IMR-90 (cell line): ENCODE results near the gene CAPN5. TPM values are rescaled to one million over a fixed set of nuclear protein-coding genes. Genes with fewer than 3 reads are reported as not detected.

Experiments used
- ATAC-seq: fragments of 200-7000 bp; cut with Tn5 transposase; 2 replicates; pipeline ENCODE4 v1.9.1; 2020; ENCODE audit warnings: low read depth, mild to moderate bottlenecking, moderate library complexity
- BruUV-seq: library from RNA; stranded (reverse); fragments of 400-500 nt; replicated peaks from 2 replicates; lab custom pipeline; 2021; lab: Mats Ljungman, UMichigan
- CTCF ChIA-PET: fragments of 300-600 bp; formaldehyde crosslinking; extraction: SDS; loops from one replicate; lab custom pipeline; 2021; ENCODE audit warnings: antibody characterized with exemption; lab: Yijun Ruan, JAX
- POLR2A ChIA-PET: fragments of 300-600 bp; sonication (Branson Sonifier 250); formaldehyde crosslinking; loops from one replicate; lab custom pipeline; 2022; ENCODE audit warnings: antibody characterized with exemption; ENCODE audit not compliant: unreplicated experiment; lab: Charles Lee
- DNase-seq: peaks from one replicate; pipeline ENCODE4 v3.0.0; 2013
- H2AFZ ChIP-seq: replicated peaks from 2 replicates; pipeline ENCODE3; 2013; ENCODE audit warnings: low read length, mild to moderate bottlenecking; ENCODE audit not compliant: poor library complexity
- H2AK5ac ChIP-seq: 2 replicates; pipeline ENCODE4 v1.6.1; 2013; ENCODE audit warnings: low read depth, low read length, inconsistent platforms
- H2AK9ac ChIP-seq: replicated peaks from 2 replicates; pipeline ENCODE3; 2013; ENCODE audit warnings: mild to moderate bottlenecking, low read depth, low read length, moderate library complexity; ENCODE audit not compliant: poor library complexity
- H2BK120ac ChIP-seq: 2 replicates; pipeline ENCODE4 v1.6.1; 2013; ENCODE audit warnings: low read depth, low read length, inconsistent platforms
- H2BK15ac ChIP-seq: 3 replicates; pipeline ENCODE4 v1.6.1; 2013; ENCODE audit warnings: low read depth, low read length, inconsistent platforms
- H2BK20ac ChIP-seq: 2 replicates; pipeline ENCODE4 v1.6.1; 2013; ENCODE audit warnings: low read depth, mild to moderate bottlenecking, inconsistent platforms, low read length, moderate library complexity
- H2BK5ac ChIP-seq: 2 replicates; pipeline ENCODE4 v1.6.1; 2013; ENCODE audit warnings: mild to moderate bottlenecking, low read depth, low read length, inconsistent platforms; ENCODE audit not compliant: poor library complexity, severe bottlenecking
- H3K14ac ChIP-seq: replicated peaks from 2 replicates; pipeline ENCODE4 v1.6.1; 2013; ENCODE audit warnings: low read depth, low read length, inconsistent platforms
- H3K18ac ChIP-seq: 2 replicates; pipeline ENCODE4 v1.6.1; 2013; ENCODE audit warnings: low read depth, low read length, control low read depth
- H3K23ac ChIP-seq: 2 replicates; pipeline ENCODE4 v1.6.1; 2013; ENCODE audit warnings: low read depth, low read length, inconsistent platforms
- H3K27ac ChIP-seq: 2 replicates; pipeline ENCODE4 v1.5.1; 2013; ENCODE audit warnings: mild to moderate bottlenecking, control low read depth, low read length; ENCODE audit not compliant: insufficient read depth
- H3K27me3 ChIP-seq: 2 replicates; pipeline ENCODE4 v1.6.1; 2013; ENCODE audit warnings: low read length; ENCODE audit not compliant: control insufficient read depth, insufficient read depth
- H3K36me3 ChIP-seq: 2 replicates; pipeline ENCODE4 v1.6.1; 2013; ENCODE audit warnings: low read length, mixed read lengths; ENCODE audit not compliant: control insufficient read depth, insufficient read depth
- H3K4ac ChIP-seq: 2 replicates; pipeline ENCODE4 v1.6.1; 2013; ENCODE audit warnings: low read depth, low read length, inconsistent platforms
- H3K4me1 ChIP-seq: 2 replicates; pipeline ENCODE4 v1.6.1; 2013; ENCODE audit warnings: low read length, mixed read lengths; ENCODE audit not compliant: control insufficient read depth, insufficient read depth
- H3K4me2 ChIP-seq: 2 replicates; pipeline ENCODE4 v1.6.1; 2013; ENCODE audit warnings: low read depth, mild to moderate bottlenecking, control low read depth, low read length, moderate library complexity
- H3K4me3 ChIP-seq: 2 replicates; pipeline ENCODE4 v1.5.1; 2013; ENCODE audit warnings: low read depth, mild to moderate bottlenecking, control low read depth, low read length, moderate library complexity; ENCODE audit not compliant: insufficient read depth
- H3K56ac ChIP-seq: 2 replicates; pipeline ENCODE4 v1.6.1; 2013; ENCODE audit warnings: low read length, inconsistent platforms; ENCODE audit not compliant: insufficient read depth; ENCODE audit errors: extremely low read depth
- H3K79me1 ChIP-seq, 2 experiments: 2 replicates each; pipeline ENCODE4 v1.6.1; 2013; ENCODE audit warnings: low read length in 2 of 2, inconsistent platforms in 1 of 2, low read depth in 1 of 2
- H3K9ac ChIP-seq: 2 replicates; pipeline ENCODE4 v1.6.1; 2013; ENCODE audit warnings: low read depth, low read length, control low read depth
- H3K9me1 ChIP-seq: 2 replicates; pipeline ENCODE4 v1.6.1; 2013; ENCODE audit warnings: low read length, inconsistent platforms; ENCODE audit not compliant: insufficient read depth
- H3K9me3 ChIP-seq: 2 replicates; pipeline ENCODE4 v1.6.1; 2013; ENCODE audit warnings: low read length; ENCODE audit not compliant: control insufficient read depth, insufficient read depth
- H4K20me1 ChIP-seq: 2 replicates; pipeline ENCODE4 v1.6.1; 2013; ENCODE audit warnings: low read length, inconsistent platforms; ENCODE audit not compliant: insufficient read depth
- H4K5ac ChIP-seq: 2 replicates; pipeline ENCODE4 v1.6.1; 2013; ENCODE audit warnings: mild to moderate bottlenecking, low read depth, low read length, control low read depth
- H4K8ac ChIP-seq, 2 experiments: 2 replicates each; pipeline ENCODE4 v1.6.1; 2013; ENCODE audit warnings: low read depth in 2 of 2, low read length in 2 of 2, control low read depth in 1 of 2, inconsistent platforms in 1 of 2
- H4K91ac ChIP-seq: 2 replicates; pipeline ENCODE4 v1.6.1; 2013; ENCODE audit warnings: low read depth, low read length, inconsistent platforms; ENCODE audit not compliant: insufficient read depth
- BHLHE40 ChIP-seq: fragments of 150-350 bp; IDR thresholded peaks from 2 replicates; pipeline ENCODE4 v1.6.1; 2016; ENCODE audit warnings: mild to moderate bottlenecking, low read depth, low read length
- CEBPB ChIP-seq: IDR thresholded peaks from 2 replicates; pipeline ENCODE4 v1.6.1; 2012; ENCODE audit warnings: low read depth, low read length, improper control_type of control experiment
- ELK1 ChIP-seq: fragments of 150-350 bp; IDR thresholded peaks from 2 replicates; pipeline ENCODE4 v1.6.1; 2016; ENCODE audit warnings: low read depth, mild to moderate bottlenecking, low read length, moderate library complexity, borderline replicate concordance
- FOS ChIP-seq: fragments of 150-350 bp; IDR thresholded peaks from 2 replicates; pipeline ENCODE4 v1.6.1; 2016; ENCODE audit warnings: low read depth, low read length
- MAFK ChIP-seq: IDR thresholded peaks from 2 replicates; pipeline ENCODE4 v1.6.1; 2012; ENCODE audit warnings: low read depth, low read length, improper control_type of control experiment
- MAZ ChIP-seq: IDR thresholded peaks from 2 replicates; pipeline ENCODE4 v1.6.1; 2012; ENCODE audit warnings: low read depth, mild to moderate bottlenecking, low read length, improper control_type of control experiment, moderate library complexity, borderline replicate concordance
- NFE2L2 ChIP-seq: fragments of 150-350 bp; IDR thresholded peaks from 2 replicates; pipeline ENCODE4 v1.6.1; 2016; ENCODE audit warnings: low read depth, mild to moderate bottlenecking, low read length
- POLR2A ChIP-seq: IDR thresholded peaks from 2 replicates; pipeline ENCODE4 v1.6.1; 2012; ENCODE audit warnings: mild to moderate bottlenecking, low read depth, low read length
- RAD21 ChIP-seq: IDR thresholded peaks from 2 replicates; pipeline ENCODE4 v1.6.1; 2012; ENCODE audit warnings: low read length, improper control_type of control experiment
- RCOR1 ChIP-seq: IDR thresholded peaks from 2 replicates; pipeline ENCODE4 v1.6.1; 2012; ENCODE audit warnings: mild to moderate bottlenecking, low read length, improper control_type of control experiment; ENCODE audit not compliant: insufficient replicate concordance
- SMC3 ChIP-seq: fragments of 150-350 bp; IDR thresholded peaks from 2 replicates; pipeline ENCODE4 v1.6.1; 2016; ENCODE audit warnings: low read depth, mild to moderate bottlenecking, antibody characterized with exemption, low read length, moderate library complexity
- USF2 ChIP-seq: fragments of 150-350 bp; IDR thresholded peaks from 2 replicates; pipeline ENCODE4 v1.6.1; 2017; ENCODE audit warnings: mild to moderate bottlenecking, antibody characterized with exemption, low read length, low read depth
- WGBS, 2 experiments: methylation state at CpG; one replicate each; pipeline versions ENCODE4 v1.1.5 to v1.1.7; 2013; ENCODE audit warnings: missing lambda C conversion rate in 2 of 2; ENCODE audit not compliant: insufficient read length in 1 of 2; ENCODE audit errors: extremely low coverage in 2 of 2; 5-methylcytosine and 5-hydroxymethylcytosine counted together
- dilution Hi-C: fragments of 300-500 bp; cut with HindIII; formaldehyde crosslinking; loops from one replicate; pipeline ENCODE4 v1.14.3; 2018; ENCODE audit warnings: low sequenced_read_pairs; ENCODE audit not compliant: unreplicated experiment
- in situ Hi-C: fragments of 300-500 bp; cut with MboI; formaldehyde crosslinking; loops from 3 replicates; pipeline ENCODE4 v1.14.3; 2019; ENCODE audit warnings: low sequenced_read_pairs, inconsistent platforms, mixed read lengths
- intact Hi-C: fragments of 100-400 bp; cut with micrococcal nuclease; formaldehyde crosslinking; loops from 2 replicates; pipeline ENCODE4 v1.10.0; 2022
- polyA plus RNA-seq, 3 experiments: library from polyadenylated mRNA; depleted of rRNA; stranded (reverse); fragments of >200 nt; gene quantifications; 2 replicates each; pipeline ENCODE4 v1.2.3, GENCODE V29; 2012; ENCODE audit warnings: low replicate concordance in 1 of 3
- total RNA-seq: library from RNA; depleted of rRNA; stranded (reverse); fragments of >200 nt; gene quantifications from 2 replicates; pipeline ENCODE4 v1.2.3, GENCODE V29; 2012
- TF ChIP-seq, protein P1 (sequence below): conservative IDR thresholded peaks from 2 replicates; pipeline ENCODE4 v1.5.1; 2012; ENCODE audit warnings: mild to moderate bottlenecking, low read depth, low read length, improper control_type of control experiment

Gene CAPN5
- total and polyA plus RNA-seq, 2 of the 4 experiments (the other 2 are of a cell fraction), result 8.1 to 24.0 TPM

GRCh38 chr11:77165066-77165465 is 98.3 kb downstream of the CAPN5 start:
- H2AFZ ChIP-seq, result no peak overlapping the region
- no peak overlapping the region for H3K23ac ChIP-seq
- no peak overlapping the region for H4K8ac ChIP-seq
- H2BK120ac ChIP-seq, result no peak overlapping the region
- H3K56ac ChIP-seq, result no peak overlapping the region
- H3K9me3 ChIP-seq, result no peaks in the 10 kb centered on the region
- 60% methylated on average over 2 of the region's 5 CpGs; no CpG with 5 or more reads in 1 of the 2 experiments for WGBS, 2 experiments
- no peak for TF ChIP-seq RAD21
- TF ChIP-seq, protein P1, sequence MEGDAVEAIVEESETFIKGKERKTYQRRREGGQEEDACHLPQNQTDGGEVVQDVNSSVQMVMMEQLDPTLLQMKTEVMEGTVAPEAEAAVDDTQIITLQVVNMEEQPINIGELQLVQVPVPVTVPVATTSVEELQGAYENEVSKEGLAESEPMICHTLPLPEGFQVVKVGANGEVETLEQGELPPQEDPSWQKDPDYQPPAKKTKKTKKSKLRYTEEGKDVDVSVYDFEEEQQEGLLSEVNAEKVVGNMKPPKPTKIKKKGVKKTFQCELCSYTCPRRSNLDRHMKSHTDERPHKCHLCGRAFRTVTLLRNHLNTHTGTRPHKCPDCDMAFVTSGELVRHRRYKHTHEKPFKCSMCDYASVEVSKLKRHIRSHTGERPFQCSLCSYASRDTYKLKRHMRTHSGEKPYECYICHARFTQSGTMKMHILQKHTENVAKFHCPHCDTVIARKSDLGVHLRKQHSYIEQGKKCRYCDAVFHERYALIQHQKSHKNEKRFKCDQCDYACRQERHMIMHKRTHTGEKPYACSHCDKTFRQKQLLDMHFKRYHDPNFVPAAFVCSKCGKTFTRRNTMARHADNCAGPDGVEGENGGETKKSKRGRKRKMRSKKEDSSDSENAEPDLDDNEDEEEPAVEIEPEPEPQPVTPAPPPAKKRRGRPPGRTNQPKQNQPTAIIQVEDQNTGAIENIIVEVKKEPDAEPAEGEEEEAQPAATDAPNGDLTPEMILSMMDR, result no peak
- TF ChIP-seq NFE2L2, result no peak
- no peak for TF ChIP-seq FOS
- no peak for TF ChIP-seq SMC3
- TF ChIP-seq ELK1, result no peak
- TF ChIP-seq BHLHE40, result no peak
- no peak for TF ChIP-seq CEBPB
- no peak for TF ChIP-seq MAZ
- no peak for TF ChIP-seq POLR2A
- no peak for TF ChIP-seq RCOR1
- TF ChIP-seq MAFK, result no peak
- TF ChIP-seq USF2, result no peak
- H3K79me1 ChIP-seq, result no peaks in the 10 kb centered on the region
- no peaks in the 10 kb centered on the region for H3K4me1 ChIP-seq
- H3K9me1 ChIP-seq, result no peaks in the 10 kb centered on the region
- H2AK5ac ChIP-seq, result no peak overlapping the region
- H3K14ac ChIP-seq, result no peak overlapping the region
- no peak overlapping the region for H3K9ac ChIP-seq
- no peak for ATAC-seq
- no peak overlapping the region for H3K18ac ChIP-seq
- H2BK5ac ChIP-seq, result no peak overlapping the region
- H3K4me3 ChIP-seq, result no peak overlapping the region
- no peak overlapping the region for H2AK9ac ChIP-seq
- no peaks in the 10 kb centered on the region for H4K20me1 ChIP-seq
- peaks cover 63% of the 10 kb centered on the region for H3K27me3 ChIP-seq
- H3K4ac ChIP-seq, result no peak overlapping the region
- H3K27ac ChIP-seq, result no peak overlapping the region
- H4K5ac ChIP-seq, result no peak overlapping the region
- ChIA-PET POLR2A (no interaction called here), CTCF (no interaction called here)
- no peak overlapping the region for H3K4me2 ChIP-seq
- BruUV-seq, result no TSS peak
- DNase-seq, result no peak
- no peak overlapping the region for H4K91ac ChIP-seq
- no peak overlapping the region for H2BK20ac ChIP-seq
- no peak overlapping the region for H2BK15ac ChIP-seq
- no peaks in the 10 kb centered on the region for H3K36me3 ChIP-seq
- in situ Hi-C loops, result no loop called here
- dilution Hi-C loops, result no loop called here
- intact Hi-C loops, result no loop called here
